ENCODE data around the gene PPP3CA. TPM values are rescaled to one million over a fixed set of nuclear protein-coding genes. Genes with fewer than 3 reads are reported as not detected.

The PPP3CA gene
- total RNA-seq, 1 experiment from 2014 or later = 40.2 TPM

DNA sequence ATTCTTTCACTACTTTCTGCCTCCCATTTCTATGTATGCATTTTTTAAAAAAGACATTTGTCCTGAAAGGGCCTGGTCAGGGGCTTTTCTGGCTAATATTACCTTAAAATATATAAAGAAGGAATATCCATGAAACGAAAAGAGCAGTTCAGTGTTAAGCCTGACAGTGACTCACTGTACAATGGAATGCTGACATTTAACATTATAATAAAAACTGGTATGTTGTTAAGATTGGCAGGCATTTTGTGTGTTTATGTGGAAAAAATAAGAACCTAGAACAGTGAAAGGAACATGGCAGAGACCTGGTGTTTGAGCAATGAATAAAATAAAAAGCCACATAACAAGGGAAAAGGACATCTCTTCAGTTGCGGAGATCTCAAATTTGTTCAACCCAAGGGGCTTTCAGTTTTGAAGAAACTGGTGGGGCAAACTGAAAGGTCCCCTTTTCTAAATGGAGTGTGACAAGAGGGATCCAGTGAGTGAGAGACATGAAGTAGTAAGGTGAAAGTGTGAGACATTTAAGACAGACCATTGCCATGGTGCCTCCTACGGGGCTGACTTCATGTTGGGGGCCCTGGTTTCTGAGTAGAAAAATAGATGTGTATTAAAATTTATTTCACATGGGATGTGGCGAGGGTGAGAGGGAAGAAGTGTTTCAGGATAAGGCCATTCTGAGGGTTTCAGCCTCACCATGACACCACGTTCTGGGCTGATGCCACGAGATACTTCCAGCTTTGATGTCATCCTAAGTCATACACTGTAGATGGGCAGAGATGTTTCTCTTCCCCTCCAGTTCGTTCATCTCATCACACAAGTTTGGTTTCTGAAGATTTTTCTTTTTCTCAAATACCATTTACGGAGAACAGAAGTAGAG, 324.9 kb downstream of the PPP3CA start:
- TF ChIP-seq, protein P1, sequence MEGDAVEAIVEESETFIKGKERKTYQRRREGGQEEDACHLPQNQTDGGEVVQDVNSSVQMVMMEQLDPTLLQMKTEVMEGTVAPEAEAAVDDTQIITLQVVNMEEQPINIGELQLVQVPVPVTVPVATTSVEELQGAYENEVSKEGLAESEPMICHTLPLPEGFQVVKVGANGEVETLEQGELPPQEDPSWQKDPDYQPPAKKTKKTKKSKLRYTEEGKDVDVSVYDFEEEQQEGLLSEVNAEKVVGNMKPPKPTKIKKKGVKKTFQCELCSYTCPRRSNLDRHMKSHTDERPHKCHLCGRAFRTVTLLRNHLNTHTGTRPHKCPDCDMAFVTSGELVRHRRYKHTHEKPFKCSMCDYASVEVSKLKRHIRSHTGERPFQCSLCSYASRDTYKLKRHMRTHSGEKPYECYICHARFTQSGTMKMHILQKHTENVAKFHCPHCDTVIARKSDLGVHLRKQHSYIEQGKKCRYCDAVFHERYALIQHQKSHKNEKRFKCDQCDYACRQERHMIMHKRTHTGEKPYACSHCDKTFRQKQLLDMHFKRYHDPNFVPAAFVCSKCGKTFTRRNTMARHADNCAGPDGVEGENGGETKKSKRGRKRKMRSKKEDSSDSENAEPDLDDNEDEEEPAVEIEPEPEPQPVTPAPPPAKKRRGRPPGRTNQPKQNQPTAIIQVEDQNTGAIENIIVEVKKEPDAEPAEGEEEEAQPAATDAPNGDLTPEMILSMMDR (conservative IDR thresholded peaks at IDR 0.05) = no peak
- no peak for TF ChIP-seq EZH2 (IDR thresholded peaks at IDR 0.05; ENCODE audit: low read depth)
- ChIA-PET POLR2A (ENCODE audit: unreplicated experiment) (no interaction called here), CTCF (no interaction called here)
- H4K20me1 ChIP-seq (ENCODE audit: insufficient read depth) = no peaks in the 10 kb centered on the region
- no peaks in the 10 kb centered on the region for H3K79me2 ChIP-seq (ENCODE audit: low read depth)
- no peaks in the 10 kb centered on the region for H3K27me3 ChIP-seq (ENCODE audit: insufficient read depth, low read depth)
- DNase-seq = no peak
- BruUV-seq (replicated peaks) = no TSS peak
- H3F3A ChIP-seq (ENCODE audit: insufficient read depth, low read depth) = peaks cover 15% of the 10 kb centered on the region; the same call in 1 of the 2 replicates
- H3K4me1 ChIP-seq (replicated peaks; ENCODE audit: insufficient read depth) = peaks cover 22% of the 10 kb centered on the region
- H3K4me3 ChIP-seq = no peak overlapping the region
- no peaks in the 10 kb centered on the region for H3K9me2 ChIP-seq (ENCODE audit: insufficient read depth)
- no peaks in the 10 kb centered on the region for H3K9me3 ChIP-seq (ENCODE audit: insufficient read depth, low read depth)
- H2AFZ ChIP-seq = no peak overlapping the region
- intact Hi-C loops (cut with micrococcal nuclease; ENCODE audit: unreplicated experiment) = no loop called here
- no peak overlapping the region for H3K27ac ChIP-seq
- H3K4me2 ChIP-seq = no peak overlapping the region
- H3K36me3 ChIP-seq (ENCODE audit: low read depth) = no peaks in the 10 kb centered on the region; the same call in 1 of the 2 replicates

DNA sequence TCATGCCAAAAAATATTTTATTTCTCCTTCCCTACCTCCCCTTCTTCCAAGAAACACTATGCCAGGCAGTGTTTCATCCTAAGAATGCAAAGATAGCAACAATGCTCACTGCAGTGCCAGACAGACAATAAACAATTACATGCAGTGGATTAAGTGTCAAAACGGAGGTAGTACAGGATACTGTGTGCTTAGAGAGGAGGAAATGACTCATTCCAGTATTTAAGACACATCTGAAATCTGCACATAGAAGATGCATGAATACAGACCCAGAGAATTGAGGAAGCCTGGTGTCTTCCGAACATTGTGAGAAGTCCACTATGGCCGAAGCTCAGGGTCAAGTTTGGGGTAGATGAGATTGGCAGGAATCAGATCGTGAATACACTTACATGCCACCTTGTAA, 326.4 kb downstream of the PPP3CA start:
- no peaks in the 10 kb centered on the region; the same call in 1 of the 2 replicates for H3K36me3 ChIP-seq (ENCODE audit: low read depth)
- no peaks in the 10 kb centered on the region for H3K9me2 ChIP-seq (ENCODE audit: insufficient read depth)
- H3F3A ChIP-seq (ENCODE audit: insufficient read depth, low read depth) = peaks cover 15% of the 10 kb centered on the region; the same call in 1 of the 2 replicates
- H3K79me2 ChIP-seq (ENCODE audit: low read depth) = no peaks in the 10 kb centered on the region
- peaks cover 22% of the 10 kb centered on the region for H3K4me1 ChIP-seq (replicated peaks; ENCODE audit: insufficient read depth)
- peak overlapping the region; percentile 55; the same call in 1 of the 2 replicates for H3K27ac ChIP-seq
- H4K20me1 ChIP-seq (ENCODE audit: insufficient read depth) = no peaks in the 10 kb centered on the region
- no peaks in the 10 kb centered on the region for H3K9me3 ChIP-seq (ENCODE audit: insufficient read depth, low read depth)
- DNase-seq = no peak
- POLR2A ChIA-PET (ENCODE audit: unreplicated experiment) = interaction anchor here (0.6 kb wide), 2 partner anchors 86 to 164 kb away, joined by 3 to 7 read pairs; no protein-coding TSS in a partner anchor
- no peaks in the 10 kb centered on the region for H3K27me3 ChIP-seq (ENCODE audit: insufficient read depth, low read depth)
- H3K4me3 ChIP-seq = no peak overlapping the region
- no peak overlapping the region for H3K4me2 ChIP-seq
- no TSS peak for BruUV-seq (replicated peaks)
- intact Hi-C loops (cut with micrococcal nuclease; ENCODE audit: unreplicated experiment) = no loop called here
- CTCF ChIA-PET = no interaction called here
- no peak overlapping the region for H2AFZ ChIP-seq
- TF ChIP-seq, protein P1 (conservative IDR thresholded peaks at IDR 0.05) = no peak
- TF ChIP-seq EZH2 (IDR thresholded peaks at IDR 0.05; ENCODE audit: low read depth) = no peak

DNA sequence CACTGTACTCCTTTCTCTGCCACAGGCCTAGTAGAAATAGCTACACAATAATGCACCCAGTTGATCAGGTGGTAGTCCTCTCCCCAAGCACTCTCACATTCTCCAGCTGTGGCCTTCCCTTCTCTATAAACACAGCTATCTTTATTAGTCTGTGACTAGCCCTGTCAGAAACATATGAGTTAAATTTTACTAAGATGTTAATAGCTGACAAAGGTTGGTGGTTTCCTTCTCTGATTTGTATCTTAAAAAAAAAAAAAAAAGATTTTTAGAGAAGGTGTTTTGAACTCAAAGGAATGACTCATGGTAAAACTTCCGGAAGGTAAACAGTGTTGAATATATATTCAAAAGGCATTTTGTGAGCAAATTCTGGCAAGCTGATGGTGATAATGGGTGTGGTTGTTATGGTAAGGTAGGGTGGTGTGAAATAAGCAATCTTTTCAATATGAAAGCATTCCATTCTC, 327.4 kb downstream of the PPP3CA start:
- Histone ChIP-seq H3K27me3 (ENCODE audit: insufficient read depth, low read depth) (no peaks in the 10 kb centered on the region), H3F3A (ENCODE audit: insufficient read depth, low read depth) (peaks cover 15% of the 10 kb centered on the region; the same call in 1 of the 2 replicates), H3K4me3 (no peak overlapping the region), H3K4me1 (replicated peaks; ENCODE audit: insufficient read depth) (peaks cover 22% of the 10 kb centered on the region), H4K20me1 (ENCODE audit: insufficient read depth) (no peaks in the 10 kb centered on the region), H3K9me2 (ENCODE audit: insufficient read depth) (no peaks in the 10 kb centered on the region), H3K9me3 (ENCODE audit: insufficient read depth, low read depth) (no peaks in the 10 kb centered on the region), H2AFZ (no peak overlapping the region), H3K36me3 (ENCODE audit: low read depth) (no peaks in the 10 kb centered on the region; the same call in 1 of the 2 replicates), H3K4me2 (peak overlapping the region; percentile 40; the same call in 1 of the 2 replicates), H3K27ac (peak overlapping the region; percentile 55), H3K79me2 (ENCODE audit: low read depth) (no peaks in the 10 kb centered on the region)
- CTCF ChIA-PET = no interaction called here
- BruUV-seq (replicated peaks) = TSS peak; percentile 20
- peak in 1 of 2 experiments; percentile 86 for DNase-seq
- TF ChIP-seq, protein P1 (conservative IDR thresholded peaks at IDR 0.05) = no peak
- TF ChIP-seq EZH2 (IDR thresholded peaks at IDR 0.05; ENCODE audit: low read depth) = no peak
- intact Hi-C loops (cut with micrococcal nuclease; ENCODE audit: unreplicated experiment) = no loop called here
- POLR2A ChIA-PET (ENCODE audit: unreplicated experiment) = interaction anchor here (0.5 to 0.6 kb wide), 3 partner anchors 62 to 632 kb away, joined by 3 to 5 read pairs (median 3); no protein-coding TSS in a partner anchor
